AG04450 (cell line): ENCODE results near the gene PTBP1. TPM values are rescaled to one million over a fixed set of nuclear protein-coding genes. Genes with fewer than 3 reads are reported as not detected.
"Not testable (repeated sequence)": the region's sequence is repeated elsewhere in the genome, so short reads cannot be mapped to it uniquely, and the experiment has no call there.

ENCODE experiments used
- CTCF ChIA-PET: fragments of 300-600, 350-600 bp; formaldehyde crosslinking; extraction: SDS; loops from one replicate; lab custom pipeline; 2022; ENCODE audit warnings: antibody characterized with exemption, inconsistent platforms; lab: Charles Lee
- POLR2A ChIA-PET: fragments of 350-600 bp; formaldehyde crosslinking; extraction: SDS; loops from one replicate; lab custom pipeline; 2021; ENCODE audit warnings: antibody characterized with exemption, inconsistent platforms; lab: Yijun Ruan, JAX
- DNase-seq: peaks from one replicate; pipeline ENCODE4 v3.0.0-alpha.2; 2011; ENCODE audit warnings: low read depth, low spot score
- H3K27ac ChIP-seq: one replicate; pipeline ENCODE4 v1.5.1; 2012; ENCODE audit warnings: low read depth, low read length, control low read depth
- H3K27me3 ChIP-seq: one replicate; pipeline ENCODE4 v1.6.0; 2012; ENCODE audit warnings: low read length; ENCODE audit not compliant: control insufficient read depth, insufficient read depth
- H3K4me3 ChIP-seq: 2 replicates; pipeline ENCODE4 v1.5.1; 2011; ENCODE audit warnings: mild to moderate bottlenecking, low read depth, low read length, control low read depth
- H3K9me3 ChIP-seq: 2 replicates; pipeline ENCODE4 v1.5.1; 2012; ENCODE audit warnings: low read length; ENCODE audit not compliant: control insufficient read depth, insufficient read depth
- CTCF ChIP-seq: IDR thresholded peaks from 2 replicates; pipeline ENCODE4 v1.5.1; 2011; ENCODE audit warnings: low read depth, low read length, control low read depth, inconsistent platforms
- polyA plus RNA-seq: library from polyadenylated mRNA; depleted of rRNA; stranded (reverse); fragments of >200 nt; gene quantifications from 2 replicates; pipeline ENCODE4 v1.2.3, GENCODE V29; 2011

Gene PTBP1
- polyA plus RNA-seq, 1 experiment = 141 TPM

GRCh38 chr19:834216-834615 lies 37.0 kb downstream of the PTBP1 start:
- no peak for TF ChIP-seq CTCF
- peaks cover 13% of the 10 kb centered on the region for H3K27me3 ChIP-seq
- POLR2A ChIA-PET = no interaction called here
- H3K9me3 ChIP-seq = no peaks in the 10 kb centered on the region; the same call in 1 of the 2 replicates
- DNase-seq = no peak
- CTCF ChIA-PET = no interaction called here
- H3K4me3 ChIP-seq = no peak overlapping the region
- no peak overlapping the region for H3K27ac ChIP-seq

DNA sequence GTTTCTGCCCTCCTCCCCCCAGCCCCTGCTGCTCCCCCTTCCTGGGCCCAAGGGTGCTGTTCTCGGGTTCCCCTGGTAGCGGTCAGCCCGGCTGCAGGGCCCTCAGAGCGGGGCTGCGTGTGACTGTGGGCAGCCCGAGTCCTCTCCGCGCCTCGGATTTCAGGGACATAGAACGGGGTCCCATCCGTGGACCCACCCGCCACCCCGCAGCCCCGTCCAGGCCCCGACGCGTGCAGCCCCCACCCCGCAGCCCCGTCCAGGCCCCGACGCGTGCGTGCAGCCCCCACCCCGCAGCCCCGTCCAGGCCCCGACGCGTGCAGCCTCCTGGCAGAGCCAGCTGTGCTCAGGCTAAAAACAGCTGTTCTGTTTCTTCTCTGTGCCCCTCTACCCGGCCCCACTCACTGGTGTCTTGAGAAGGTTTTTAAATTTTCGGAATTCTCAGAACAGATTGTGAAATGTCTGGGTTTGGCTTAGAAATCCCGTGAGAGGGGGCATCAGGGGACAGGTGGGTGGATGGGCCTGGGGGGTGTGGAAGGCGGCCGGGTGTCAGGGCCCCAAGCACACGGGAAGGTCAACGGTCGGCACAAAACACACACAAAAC lies 38.1 kb downstream of the PTBP1 start:
- H3K9me3 ChIP-seq = no peaks in the 10 kb centered on the region; the same call in 1 of the 2 replicates
- H3K27ac ChIP-seq = no peak overlapping the region
- no peak for TF ChIP-seq CTCF
- ChIA-PET POLR2A (interaction anchor here (0.5 kb wide), 1 partner anchor 32 kb away, joined by 4 read pairs; no protein-coding TSS in a partner anchor), CTCF (no interaction called here)
- peaks cover 13% of the 10 kb centered on the region for H3K27me3 ChIP-seq
- H3K4me3 ChIP-seq = no peak overlapping the region
- DNase-seq = no peak

DNA sequence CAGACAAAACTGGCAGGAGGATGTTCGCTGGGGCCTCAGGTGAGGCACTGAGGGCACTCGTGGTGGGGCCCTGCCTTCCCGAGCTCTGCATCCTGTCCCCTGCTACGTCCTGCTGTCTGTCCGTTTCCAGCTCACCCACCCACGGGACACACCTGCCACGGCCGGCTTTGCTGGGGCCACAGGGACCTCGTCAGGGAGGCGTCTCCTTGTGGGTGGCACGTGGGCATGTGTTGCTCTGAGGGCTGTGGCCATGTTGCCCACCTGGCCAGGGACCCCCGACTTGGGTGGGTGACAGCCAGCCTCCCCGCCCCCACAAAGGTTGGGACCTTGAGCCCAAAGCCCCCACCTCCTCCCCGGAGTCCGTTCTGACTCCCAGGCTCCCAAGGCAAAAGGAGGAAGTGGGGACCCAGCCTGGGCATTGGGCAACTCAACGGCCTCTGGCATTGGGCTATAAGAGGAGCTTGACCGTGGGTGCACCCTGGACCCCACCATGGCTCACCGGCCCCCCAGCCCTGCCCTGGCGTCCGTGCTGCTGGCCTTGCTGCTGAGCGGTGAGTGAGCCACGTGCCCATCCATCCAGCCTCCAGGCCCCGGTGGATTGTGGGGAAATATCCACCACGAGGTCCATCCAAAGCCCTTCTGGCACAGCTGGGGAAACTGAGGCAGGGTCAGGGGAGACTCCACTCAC lies 43.4 kb downstream of the PTBP1 start, which contains the start of gene PRTN3:
Gene PRTN3 (plus strand): TSS at position 481 of the 688 bp plus-strand sequence. CDS start 10 bp downstream, at position 491.
- no peaks in the 10 kb centered on the region; the same call in 1 of the 2 replicates for H3K9me3 ChIP-seq
- no peak within 1 kb of the TSS for H3K27ac ChIP-seq
- DNase-seq = no peak
- TF ChIP-seq CTCF = no peak
- H3K27me3 ChIP-seq = peaks cover 26% of the 10 kb centered on the region
- H3K4me3 ChIP-seq = no peak within 1 kb of the TSS
- ChIA-PET CTCF (interaction anchor here (1.0 kb wide), 1 partner anchor 73 kb away, joined by 3 read pairs; no protein-coding TSS in a partner anchor), POLR2A (interaction anchor here (1.2 kb wide), 1 partner anchor 144 kb away, joined by 4 read pairs; the partner anchor contains the start of gene WDR18)

GRCh38 chr19:842802-843179 lies 45.5 kb downstream of the PTBP1 start:
- H3K9me3 ChIP-seq, POLR2A ChIA-PET, DNase-seq, H3K4me3 ChIP-seq, H3K27ac ChIP-seq: not testable (repeated sequence)
- peaks cover 20% of the 10 kb centered on the region for H3K27me3 ChIP-seq
- CTCF ChIA-PET = interaction anchor here (0.6 kb wide), 1 partner anchor 158 kb away, joined by 7 read pairs; the partner anchor contains the start of gene GRIN3B

- H3K27me3 ChIP-seq = peaks cover 22% of the 10 kb centered on the region
- TF ChIP-seq CTCF = peak; percentile 5; the same call in 1 of the 2 replicates
- no peak overlapping the region for H3K4me3 ChIP-seq
- H3K9me3 ChIP-seq = no peaks in the 10 kb centered on the region; the same call in 1 of the 2 replicates
- no peak overlapping the region for H3K27ac ChIP-seq
- ChIA-PET CTCF (interaction anchor here (0.6 kb wide), 1 partner anchor 157 kb away, joined by 7 read pairs; the partner anchor contains the start of gene GRIN3B), POLR2A (no interaction called here)
- DNase-seq = no peak
Observed at GRCh38 chr19:843180-843835, 46.1 kb downstream of the PTBP1 start.
